Neural cell (in vitro differentiated cells): ENCODE data around the gene ARNT2. TPM values are rescaled to one million over a fixed set of nuclear protein-coding genes. Genes with fewer than 3 reads are reported as not detected.

ENCODE experiments used
- H2AFZ ChIP-seq: fragments of 200-600, 300-800 bp; sonication (generic), shearing (Covaris generic); 2 replicates; pipeline ENCODE4 v1.6.0; 2014; ENCODE audit warnings: low read depth, mild to moderate bottlenecking, antibody characterized with exemption, low read length, moderate library complexity
- H3F3A ChIP-seq: fragments of 200-600 bp; shearing (Covaris generic); 2 replicates; pipeline ENCODE4 v1.6.1; 2016; ENCODE audit warnings: mild to moderate bottlenecking, moderate library complexity, mixed read lengths, antibody characterized with exemption, low read length; ENCODE audit not compliant: insufficient read depth, poor library complexity, severe bottlenecking
- H3K27ac ChIP-seq: fragments of 200-600, 300-800 bp; sonication (generic), shearing (Covaris generic); 2 replicates; pipeline ENCODE4 v1.5.1; 2014; ENCODE audit warnings: mild to moderate bottlenecking, low read length, moderate library complexity
- H3K27me3 ChIP-seq: fragments of 300-800, 200-600 bp; sonication (generic), shearing (Covaris generic); 2 replicates; pipeline ENCODE4 v1.6.0; 2014; ENCODE audit warnings: mild to moderate bottlenecking, low read depth, low read length, moderate library complexity; ENCODE audit not compliant: insufficient read depth
- H3K36me3 ChIP-seq: fragments of 300-800, 200-600 bp; sonication (generic), shearing (Covaris generic); 2 replicates; pipeline ENCODE4 v1.5.1; 2014; ENCODE audit warnings: mild to moderate bottlenecking, antibody characterized with exemption, low read length, moderate library complexity; ENCODE audit not compliant: insufficient read depth
- H3K4me2 ChIP-seq: fragments of 300-800, 200-600 bp; sonication (generic), shearing (Covaris generic); 2 replicates; pipeline ENCODE4 v1.6.0; 2014; ENCODE audit warnings: mild to moderate bottlenecking, low read length
- H3K4me3 ChIP-seq: fragments of 300-800, 200-600 bp; sonication (generic), shearing (Covaris generic); 2 replicates; pipeline ENCODE4 v1.5.1; 2014; ENCODE audit warnings: mild to moderate bottlenecking, low read length, moderate library complexity
- H3K79me2 ChIP-seq: fragments of 200-600 bp; shearing (Covaris generic); replicated peaks from 2 replicates; pipeline ENCODE4 v1.6.0; 2014; ENCODE audit warnings: mild to moderate bottlenecking, low read length, moderate library complexity; ENCODE audit not compliant: insufficient read depth
- H3K9ac ChIP-seq: fragments of 300-800, 200-600 bp; sonication (generic), shearing (Covaris generic); 2 replicates; pipeline ENCODE4 v1.6.1; 2016; ENCODE audit warnings: mild to moderate bottlenecking, low read length, mixed read lengths
- H3K9me2 ChIP-seq: fragments of 200-600 bp; shearing (Covaris generic); 2 replicates; pipeline ENCODE4 v1.6.1; 2016; ENCODE audit warnings: mild to moderate bottlenecking, low read length, mixed read lengths; ENCODE audit not compliant: insufficient read depth
- H3K9me3 ChIP-seq: fragments of 200-600, 300-800 bp; sonication (generic), shearing (Covaris generic); 2 replicates; pipeline ENCODE4 v1.6.1; 2016; ENCODE audit warnings: mild to moderate bottlenecking, mixed run types, low read length, moderate library complexity, mixed read lengths
- H4K20me1 ChIP-seq: fragments of 200-600 bp; shearing (Covaris generic); 2 replicates; pipeline ENCODE4 v1.6.1; 2016; ENCODE audit warnings: mild to moderate bottlenecking, mixed run types; ENCODE audit not compliant: insufficient read depth
- EP300 ChIP-seq: fragments of 450-650 bp; conservative IDR thresholded peaks from 2 replicates; pipeline ENCODE4 v1.6.1; 2014; ENCODE audit warnings: antibody characterized with exemption, mild to moderate bottlenecking, moderate library complexity; ENCODE audit not compliant: poor library complexity, severe bottlenecking
- EZH2 ChIP-seq: fragments of 200-600, 300-800 bp; shearing (Covaris generic), sonication (generic); IDR thresholded peaks from 2 replicates; pipeline ENCODE4 v1.6.1; 2014; ENCODE audit warnings: antibody characterized with exemption, low read length, borderline replicate concordance, mild to moderate bottlenecking; ENCODE audit not compliant: insufficient read depth, poor library complexity, severe bottlenecking
- MXI1 ChIP-seq: fragments of 450-650 bp; conservative IDR thresholded peaks from 2 replicates; pipeline ENCODE4 v1.6.1; 2014; ENCODE audit warnings: antibody characterized with exemption, mild to moderate bottlenecking; ENCODE audit not compliant: poor library complexity, severe bottlenecking
- POLR2AphosphoS5 ChIP-seq: IDR thresholded peaks from 2 replicates; pipeline ENCODE4 v1.6.1; 2012
- RAD21 ChIP-seq: fragments of 450-650 bp; conservative IDR thresholded peaks from 2 replicates; pipeline ENCODE4 v1.6.1; 2014; ENCODE audit warnings: antibody characterized with exemption, mild to moderate bottlenecking, moderate library complexity
- SMC3 ChIP-seq: fragments of 450-650 bp; conservative IDR thresholded peaks from 2 replicates; pipeline ENCODE4 v1.6.1; 2014; ENCODE audit warnings: antibody characterized with exemption, mild to moderate bottlenecking, moderate library complexity; ENCODE audit not compliant: poor library complexity
- TAF1 ChIP-seq: IDR thresholded peaks from 2 replicates; pipeline ENCODE4 v1.6.1; 2012; ENCODE audit warnings: low read depth
- polyA plus RNA-seq: library from polyadenylated mRNA; depleted of rRNA; stranded (reverse); fragments of >200 nt; gene quantifications from 2 replicates; pipeline ENCODE4 v1.2.3, GENCODE V29; 2014
- TF ChIP-seq, protein P1 (sequence below): IDR thresholded peaks from 2 replicates; pipeline ENCODE4 v1.6.1; 2012; ENCODE audit warnings: borderline replicate concordance
- TF ChIP-seq, protein P2 (sequence below): fragments of 450-650 bp; IDR thresholded peaks from 2 replicates; pipeline ENCODE4 v1.5.1; 2014; ENCODE audit warnings: antibody characterized with exemption, mild to moderate bottlenecking, moderate library complexity; ENCODE audit not compliant: poor library complexity, severe bottlenecking

Gene ARNT2
- polyA plus RNA-seq, 1 donor from 2014 or later: 41.2 TPM

DNA sequence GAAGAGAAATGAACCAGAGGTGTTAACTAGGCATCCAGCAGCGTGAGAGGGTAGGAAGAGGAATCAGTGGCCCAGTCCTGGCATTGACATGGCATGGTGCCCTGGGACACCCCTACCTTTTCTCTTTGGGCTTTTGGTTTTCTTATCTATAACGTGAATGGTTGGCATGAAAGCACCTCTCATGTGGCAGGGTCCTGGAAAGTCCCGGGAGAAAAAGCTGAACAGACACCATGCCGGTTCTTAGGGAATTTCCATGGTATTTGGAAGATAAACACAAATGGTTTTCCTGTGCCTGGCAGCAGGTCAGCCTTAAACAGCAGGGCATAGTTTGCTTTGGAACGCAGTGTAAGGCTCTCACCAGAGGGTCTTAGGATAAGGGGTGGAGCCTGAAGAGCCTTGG, 15.4 kb downstream of the ARNT2 start:
- Histone ChIP-seq H3K79me2 (peaks cover 59% of the 10 kb centered on the region), H3F3A (no peaks in the 10 kb centered on the region), H3K9me2 (no peaks in the 10 kb centered on the region), H3K4me2 (no peak overlapping the region), H3K9ac (no peak overlapping the region), H3K36me3 (no peaks in the 10 kb centered on the region), H3K9me3 (peaks cover 3% of the 10 kb centered on the region), H3K4me3 (no peak overlapping the region), H4K20me1 (no peaks in the 10 kb centered on the region), H2AFZ (no peak overlapping the region), H3K27me3 (no peaks in the 10 kb centered on the region), H3K27ac (no peak overlapping the region)
- TF ChIP-seq, protein P1, sequence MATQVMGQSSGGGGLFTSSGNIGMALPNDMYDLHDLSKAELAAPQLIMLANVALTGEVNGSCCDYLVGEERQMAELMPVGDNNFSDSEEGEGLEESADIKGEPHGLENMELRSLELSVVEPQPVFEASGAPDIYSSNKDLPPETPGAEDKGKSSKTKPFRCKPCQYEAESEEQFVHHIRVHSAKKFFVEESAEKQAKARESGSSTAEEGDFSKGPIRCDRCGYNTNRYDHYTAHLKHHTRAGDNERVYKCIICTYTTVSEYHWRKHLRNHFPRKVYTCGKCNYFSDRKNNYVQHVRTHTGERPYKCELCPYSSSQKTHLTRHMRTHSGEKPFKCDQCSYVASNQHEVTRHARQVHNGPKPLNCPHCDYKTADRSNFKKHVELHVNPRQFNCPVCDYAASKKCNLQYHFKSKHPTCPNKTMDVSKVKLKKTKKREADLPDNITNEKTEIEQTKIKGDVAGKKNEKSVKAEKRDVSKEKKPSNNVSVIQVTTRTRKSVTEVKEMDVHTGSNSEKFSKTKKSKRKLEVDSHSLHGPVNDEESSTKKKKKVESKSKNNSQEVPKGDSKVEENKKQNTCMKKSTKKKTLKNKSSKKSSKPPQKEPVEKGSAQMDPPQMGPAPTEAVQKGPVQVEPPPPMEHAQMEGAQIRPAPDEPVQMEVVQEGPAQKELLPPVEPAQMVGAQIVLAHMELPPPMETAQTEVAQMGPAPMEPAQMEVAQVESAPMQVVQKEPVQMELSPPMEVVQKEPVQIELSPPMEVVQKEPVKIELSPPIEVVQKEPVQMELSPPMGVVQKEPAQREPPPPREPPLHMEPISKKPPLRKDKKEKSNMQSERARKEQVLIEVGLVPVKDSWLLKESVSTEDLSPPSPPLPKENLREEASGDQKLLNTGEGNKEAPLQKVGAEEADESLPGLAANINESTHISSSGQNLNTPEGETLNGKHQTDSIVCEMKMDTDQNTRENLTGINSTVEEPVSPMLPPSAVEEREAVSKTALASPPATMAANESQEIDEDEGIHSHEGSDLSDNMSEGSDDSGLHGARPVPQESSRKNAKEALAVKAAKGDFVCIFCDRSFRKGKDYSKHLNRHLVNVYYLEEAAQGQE: no peak
- TF ChIP-seq EZH2: no peak

DNA sequence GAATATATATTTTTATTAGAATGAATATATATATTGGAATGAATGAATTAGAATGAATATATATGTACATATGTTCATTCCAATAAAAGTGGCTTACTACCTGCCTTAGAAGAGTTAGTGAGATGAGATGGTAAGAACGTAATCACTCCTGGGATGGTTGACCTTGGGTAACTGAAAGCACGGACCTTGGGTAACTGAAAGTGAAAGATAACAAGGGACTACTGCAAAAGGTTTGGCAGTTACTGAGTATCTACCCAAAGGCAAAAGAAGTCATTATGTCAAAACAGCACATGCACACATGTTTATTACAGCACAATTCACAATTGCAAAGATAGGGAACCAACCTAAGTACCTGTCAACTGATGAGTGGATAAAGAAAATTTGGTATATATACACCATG, 16.5 kb downstream of the ARNT2 start:
- Histone ChIP-seq H2AFZ (no peak overlapping the region), H3K79me2 (peaks cover 60% of the 10 kb centered on the region), H4K20me1 (no peaks in the 10 kb centered on the region), H3K4me2 (no peak overlapping the region), H3F3A (no peaks in the 10 kb centered on the region), H3K36me3 (no peaks in the 10 kb centered on the region), H3K9me2 (no peaks in the 10 kb centered on the region), H3K9ac (no peak overlapping the region), H3K4me3 (no peak overlapping the region), H3K27me3 (no peaks in the 10 kb centered on the region), H3K9me3 (peaks cover 3% of the 10 kb centered on the region), H3K27ac (no peak overlapping the region)
- TF ChIP-seq SMC3 (no peak), EZH2 (no peak), TAF1 (no peak), RAD21 (no peak), POLR2AphosphoS5 (no peak), MXI1 (no peak), EP300 (no peak)
- TF ChIP-seq, protein P1: no peak
- TF ChIP-seq, protein P2, sequence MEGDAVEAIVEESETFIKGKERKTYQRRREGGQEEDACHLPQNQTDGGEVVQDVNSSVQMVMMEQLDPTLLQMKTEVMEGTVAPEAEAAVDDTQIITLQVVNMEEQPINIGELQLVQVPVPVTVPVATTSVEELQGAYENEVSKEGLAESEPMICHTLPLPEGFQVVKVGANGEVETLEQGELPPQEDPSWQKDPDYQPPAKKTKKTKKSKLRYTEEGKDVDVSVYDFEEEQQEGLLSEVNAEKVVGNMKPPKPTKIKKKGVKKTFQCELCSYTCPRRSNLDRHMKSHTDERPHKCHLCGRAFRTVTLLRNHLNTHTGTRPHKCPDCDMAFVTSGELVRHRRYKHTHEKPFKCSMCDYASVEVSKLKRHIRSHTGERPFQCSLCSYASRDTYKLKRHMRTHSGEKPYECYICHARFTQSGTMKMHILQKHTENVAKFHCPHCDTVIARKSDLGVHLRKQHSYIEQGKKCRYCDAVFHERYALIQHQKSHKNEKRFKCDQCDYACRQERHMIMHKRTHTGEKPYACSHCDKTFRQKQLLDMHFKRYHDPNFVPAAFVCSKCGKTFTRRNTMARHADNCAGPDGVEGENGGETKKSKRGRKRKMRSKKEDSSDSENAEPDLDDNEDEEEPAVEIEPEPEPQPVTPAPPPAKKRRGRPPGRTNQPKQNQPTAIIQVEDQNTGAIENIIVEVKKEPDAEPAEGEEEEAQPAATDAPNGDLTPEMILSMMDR: no peak
